Tibial nerve (tissue), 4 donors: ENCODE data around the gene SEL1L2. TPM values are rescaled to one million over a fixed set of nuclear protein-coding genes. Genes with fewer than 3 reads are reported as not detected.

Source experiments
- DNase-seq, 2 donors: peaks; one replicate each; pipeline ENCODE4 v3.0.0-alpha.2; 2019; ENCODE audit warnings: low spot score in 2 of 2
- H3K27ac ChIP-seq, 4 donors: fragments of 200-600 bp; sonication (generic) in 3 of 4; one replicate each; pipeline ENCODE4 v1.5.1; 2017 to 2019; ENCODE audit warnings: mild to moderate bottlenecking in 1 of 4
- H3K27me3 ChIP-seq, 2 donors: fragments of 200-600 bp; sonication (generic) in 1 of 2; one replicate each; pipeline versions ENCODE4 v1.5.1 to v1.6.0; 2017 to 2019
- H3K36me3 ChIP-seq, 3 donors: fragments of 200-600 bp; sonication (generic); one replicate each; pipeline ENCODE4 v1.5.1; 2018 to 2019
- H3K4me1 ChIP-seq, 4 donors: fragments of 200-600 bp; sonication (generic) in 3 of 4; one replicate each; pipeline ENCODE4 v1.5.1; 2017 to 2019
- H3K4me3 ChIP-seq, 4 donors: fragments of 200-600 bp; sonication (generic) in 3 of 4; one replicate each; pipeline ENCODE4 v1.5.1; 2017 to 2019; ENCODE audit warnings: mild to moderate bottlenecking in 1 of 4, moderate library complexity in 1 of 4
- H3K9me3 ChIP-seq, 4 donors: fragments of 200-600 bp; sonication (generic) in 3 of 4; one replicate each; pipeline ENCODE4 v1.5.1; 2017 to 2019
- CTCF ChIP-seq, 5 experiments: fragments of 200-600 bp in 3 of 5; fragments of 450-650 bp in 2 of 5; sonication (generic) in 3 of 5; IDR thresholded peaks; one replicate each; pipeline ENCODE4 v1.5.1; 2016 to 2019; ENCODE audit warnings: antibody characterized with exemption in 5 of 5, mild to moderate bottlenecking in 3 of 5, moderate library complexity in 2 of 5
- EP300 ChIP-seq, 2 donors: sonication (generic); formaldehyde crosslinking; IDR thresholded peaks; one replicate each; pipeline ENCODE4 v1.6.1; 2017; ENCODE audit warnings: antibody characterized with exemption in 2 of 2, mild to moderate bottlenecking in 1 of 2
- POLR2A ChIP-seq, 2 donors: fragments of 450-650 bp; IDR thresholded peaks; one replicate each; pipeline ENCODE4 v1.6.1; 2017; ENCODE audit warnings: antibody characterized with exemption in 2 of 2, mild to moderate bottlenecking in 2 of 2, moderate library complexity in 2 of 2
- WGBS, 2 donors: methylation state at CpG; one replicate each; pipeline ENCODE4 v1.1.5; 2018; 5-methylcytosine and 5-hydroxymethylcytosine counted together
- total RNA-seq, 4 donors: library from RNA; depleted of rRNA; stranded (reverse); fragments of >200 nt; gene quantifications; one replicate each; pipeline ENCODE4 v1.1.0, GENCODE V29; 2016

Gene SEL1L2
- total RNA-seq, 4 donors from 2014 or later: not detected

GRCh38 chr20:13831476-13831875 is 158.9 kb downstream of the SEL1L2 start:
- no peaks in the 10 kb centered on the region for H3K4me1 ChIP-seq
- no peak for DNase-seq
- H3K9me3 ChIP-seq: no peaks in the 10 kb centered on the region
- H3K36me3 ChIP-seq: no peaks in the 10 kb centered on the region
- H3K4me3 ChIP-seq: no peak overlapping the region
- TF ChIP-seq POLR2A (IDR thresholded peaks at IDR 0.05) (no peak), CTCF (IDR thresholded peaks at IDR 0.05) (no peak), EP300 (IDR thresholded peaks at IDR 0.05) (no peak)
- H3K27me3 ChIP-seq: no peaks in the 10 kb centered on the region
- WGBS, 2 donors: 84 to 85% methylated on average over 3 of the region's 3 CpGs
- H3K27ac ChIP-seq: no peak overlapping the region

- H3K4me1 ChIP-seq: no peaks in the 10 kb centered on the region
- DNase-seq: no peak
- peaks cover 0 to 9% (median 0%) of the 10 kb centered on the region in 3 donors for H3K36me3 ChIP-seq
- H3K4me3 ChIP-seq: no peak overlapping the region
- 81 to 83% methylated on average over 4 to 5 of the region's 5 CpGs for WGBS, 2 donors
- H3K27me3 ChIP-seq: no peaks in the 10 kb centered on the region
- H3K27ac ChIP-seq: no peak overlapping the region
- TF ChIP-seq CTCF (IDR thresholded peaks at IDR 0.05) (no peak), EP300 (IDR thresholded peaks at IDR 0.05) (no peak), POLR2A (IDR thresholded peaks at IDR 0.05) (no peak)
- peaks cover 0 to 6% (median 0%) of the 10 kb centered on the region in 4 donors for H3K9me3 ChIP-seq
Measured at GRCh38 chr20:13825465-13825864, 164.9 kb downstream of the SEL1L2 start.

GRCh38 chr20:13824459-13824858 is 166.0 kb downstream of the SEL1L2 start:
- TF ChIP-seq EP300 (IDR thresholded peaks at IDR 0.05) (no peak), POLR2A (IDR thresholded peaks at IDR 0.05) (no peak), CTCF (IDR thresholded peaks at IDR 0.05) (no peak)
- Histone ChIP-seq H3K27ac (no peak overlapping the region), H3K9me3 (peaks cover 0 to 6% (median 0%) of the 10 kb centered on the region in 4 donors), H3K4me1 (no peaks in the 10 kb centered on the region), H3K36me3 (peaks cover 0 to 9% (median 0%) of the 10 kb centered on the region in 3 donors), H3K4me3 (no peak overlapping the region), H3K27me3 (no peaks in the 10 kb centered on the region)
- WGBS, 2 donors: 91 to 95% methylated on average over 3 of the region's 3 CpGs
- DNase-seq: no peak

GRCh38 chr20:13822459-13822858 is 168.0 kb downstream of the SEL1L2 start:
- Histone ChIP-seq H3K36me3 (peaks cover 0 to 22% (median 0%) of the 10 kb centered on the region in 3 donors), H3K27ac (peak overlapping the region in 1 of 4 donors; percentile 9), H3K27me3 (no peaks in the 10 kb centered on the region), H3K4me1 (no peaks in the 10 kb centered on the region), H3K4me3 (no peak overlapping the region), H3K9me3 (peaks cover 0 to 6% (median 0%) of the 10 kb centered on the region in 4 donors)
- DNase-seq: no peak
- WGBS, 2 donors: 73 to 74% methylated on average over 2 of the region's 2 CpGs
- TF ChIP-seq POLR2A (IDR thresholded peaks at IDR 0.05) (no peak), EP300 (IDR thresholded peaks at IDR 0.05) (no peak), CTCF (IDR thresholded peaks at IDR 0.05) (no peak)

GRCh38 chr20:13821876-13822275 is 168.5 kb downstream of the SEL1L2 start:
- Histone ChIP-seq H3K9me3 (peaks cover 0 to 6% (median 0%) of the 10 kb centered on the region in 4 donors), H3K27ac (peak overlapping the region in 1 of 4 donors; percentile 9), H3K27me3 (no peaks in the 10 kb centered on the region), H3K4me1 (no peaks in the 10 kb centered on the region), H3K4me3 (no peak overlapping the region), H3K36me3 (peaks cover 0 to 28% (median 0%) of the 10 kb centered on the region in 3 donors)
- TF ChIP-seq CTCF (IDR thresholded peaks at IDR 0.05) (no peak), EP300 (IDR thresholded peaks at IDR 0.05) (no peak), POLR2A (IDR thresholded peaks at IDR 0.05) (no peak)
- WGBS, 2 donors: 69 to 78% methylated on average over 7 of the region's 7 CpGs
- no peak for DNase-seq
